Body of pancreas (tissue), 4 donors: ENCODE results near the gene HSP90B1. TPM values are rescaled to one million over a fixed set of nuclear protein-coding genes. Genes with fewer than 3 reads are reported as not detected.

Source experiments
- ATAC-seq: fragments of 150-250 bp; one replicate; pipeline ENCODE4 v1.9.1; 2016
- DNase-seq, 4 donors: peaks; one replicate each; pipeline ENCODE4 v3.0.0-alpha.2; 2019
- H3K27ac ChIP-seq, 4 donors: fragments of 200-600 bp; sonication (generic); 1 replicate in 3 of 4; 2 replicates in 1 of 4; pipeline versions ENCODE4 v1.5.1 to v1.6.1; 2016 to 2019; ENCODE audit warnings: mild to moderate bottlenecking in 1 of 4, mixed read lengths in 1 of 4, moderate library complexity in 1 of 4
- H3K27me3 ChIP-seq, 2 donors: fragments of 200-600 bp; sonication (generic); one replicate each; pipeline ENCODE4 v1.6.0; 2016; ENCODE audit warnings: mild to moderate bottlenecking in 1 of 2
- H3K36me3 ChIP-seq, 2 donors: fragments of 200-600 bp; sonication (generic); replicated peaks in 1 of 2; 2 replicates each; pipeline ENCODE4 v1.5.1; 2016; ENCODE audit warnings: low read depth in 2 of 2; ENCODE audit not compliant: insufficient read depth in 1 of 2
- H3K4me1 ChIP-seq: fragments of 200-600 bp; sonication (generic); one replicate; pipeline ENCODE4 v1.6.0; 2016
- H3K4me3 ChIP-seq, 2 donors: fragments of 200-600 bp; sonication (generic); 1 replicate in 1 of 2; 2 replicates in 1 of 2; pipeline ENCODE4 v1.5.1; 2016 to 2019
- H3K9me3 ChIP-seq, 3 donors: fragments of 200-600 bp; sonication (generic); 1 replicate in 2 of 3; 2 replicates in 1 of 3; pipeline ENCODE4 v1.5.1; 2016
- CTCF ChIP-seq, 7 experiments: fragments of 450-650 bp in 4 of 7; fragments of 200-600 bp in 3 of 7; sonication (generic) in 3 of 7; IDR thresholded peaks; one replicate each; pipeline ENCODE4 v1.5.1; 2016 to 2019; ENCODE audit warnings: antibody characterized with exemption in 7 of 7
- POLR2A ChIP-seq, 3 donors: fragments of 450-650 bp; IDR thresholded peaks; one replicate each; pipeline ENCODE4 v1.6.1; 2016; ENCODE audit warnings: antibody characterized with exemption in 3 of 3, mild to moderate bottlenecking in 2 of 3
- WGBS, 2 donors: methylation state at CpG; one replicate each; pipeline ENCODE4 v1.1.5; 2017; 5-methylcytosine and 5-hydroxymethylcytosine counted together
- intact Hi-C: fragments of 100-400 bp; cut with DNase I; formaldehyde crosslinking; loops from one replicate; pipeline ENCODE4 v1.15.1; 2023
- total RNA-seq, 2 donors: library from RNA; depleted of rRNA; stranded (reverse); fragments of >200 nt; gene quantifications; one replicate each; pipeline ENCODE4 v1.1.0, GENCODE V29; 2016

HSP90B1 gene
- total RNA-seq, 2 donors from 2014 or later: 216 to 628 TPM

DNA sequence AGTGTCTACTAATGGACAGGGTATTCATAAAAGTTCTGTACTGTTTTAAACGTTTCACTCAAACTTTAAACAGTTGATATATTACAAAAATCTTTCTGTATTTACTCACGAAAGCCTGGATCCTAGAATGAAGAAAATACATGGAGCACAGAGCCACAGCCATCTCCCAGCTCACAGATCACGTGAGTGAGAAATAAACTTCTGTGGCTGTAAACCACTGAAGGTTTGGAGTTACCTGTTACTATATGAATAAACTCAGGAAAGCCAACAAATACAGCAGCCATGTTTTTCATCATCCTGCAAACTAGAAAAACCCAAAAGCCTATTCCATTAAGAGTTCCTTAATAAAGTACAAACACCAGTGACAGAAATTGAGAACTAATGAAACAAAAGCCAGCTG, 34.6 kb downstream of the HSP90B1 start:
- 7 to 10% methylated on average over 3 of the region's 3 CpGs for WGBS, 2 donors
- intact Hi-C loops: loop anchor here (10.0 kb wide), 1 partner anchor 140 kb away; no protein-coding TSS in a partner anchor
- Histone ChIP-seq H3K27me3 (no peaks in the 10 kb centered on the region), H3K4me1 (peaks cover 47% of the 10 kb centered on the region), H3K36me3 (no peaks in the 10 kb centered on the region), H3K4me3 (peak overlapping the region; percentile 79), H3K27ac (peak overlapping the region in 3 of 4 donors; percentile 85 to 94 (median 92)), H3K9me3 (no peaks in the 10 kb centered on the region)
- TF ChIP-seq POLR2A (IDR thresholded peaks at IDR 0.05) (no peak), CTCF (IDR thresholded peaks at IDR 0.05) (no peak)
- no peak for ATAC-seq
- DNase-seq: no peak

DNA sequence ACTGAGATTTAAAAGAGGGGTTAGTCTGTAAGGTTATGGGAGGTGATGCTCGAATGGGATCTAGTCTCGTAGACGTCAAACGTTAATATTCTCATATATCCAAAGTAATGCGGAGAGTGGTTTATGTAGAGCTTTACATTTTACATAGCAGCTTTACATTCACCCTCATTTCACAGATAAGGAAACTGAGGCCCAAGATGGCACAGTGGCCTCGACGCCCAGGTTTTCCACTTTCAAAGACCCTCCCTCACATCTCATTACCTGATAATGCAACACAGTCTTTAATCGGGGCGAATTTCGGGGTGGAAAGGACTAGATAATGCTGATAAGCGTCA, 35.0 kb downstream of the HSP90B1 start:
- 0% methylated on average over 11 of the region's 11 CpGs for WGBS, 2 donors
- TF ChIP-seq POLR2A (IDR thresholded peaks at IDR 0.05) (no peak), CTCF (IDR thresholded peaks at IDR 0.05) (no peak)
- no peaks in the 10 kb centered on the region for H3K27me3 ChIP-seq
- ATAC-seq: no peak
- H3K4me1 ChIP-seq: peaks cover 51% of the 10 kb centered on the region
- peak overlapping the region; percentile 85 to 94 (median 92) for H3K27ac ChIP-seq
- intact Hi-C loops: loop anchor here (10.0 kb wide), 1 partner anchor 140 kb away; no protein-coding TSS in a partner anchor
- no peaks in the 10 kb centered on the region for H3K36me3 ChIP-seq
- H3K9me3 ChIP-seq: no peaks in the 10 kb centered on the region
- H3K4me3 ChIP-seq: peak overlapping the region; percentile 79
- DNase-seq: no peak

- 0 to 4% methylated on average over 25 to 64 of the region's 64 CpGs for WGBS, 2 donors
- H3K4me1 ChIP-seq: peaks cover 53% of the 10 kb centered on the region
- H3K4me3 ChIP-seq: peak within 1 kb of the TSS; percentile 79
- H3K9me3 ChIP-seq: no peaks in the 10 kb centered on the region
- peak within 1 kb of the TSS; percentile 85 to 94 (median 92) for H3K27ac ChIP-seq
- TF ChIP-seq POLR2A (IDR thresholded peaks at IDR 0.05) (peak; percentile 75 to 92 (median 90)), CTCF (IDR thresholded peaks at IDR 0.05) (peak in 3 of 7 experiments; percentile 25 to 37 (median 26))
- peak; percentile 96 to 98 (median 97) for DNase-seq
- H3K27me3 ChIP-seq: no peaks in the 10 kb centered on the region
- intact Hi-C loops: loop anchor here (10.0 kb wide), 1 partner anchor 139 kb away; no protein-coding TSS in a partner anchor
- ATAC-seq: peak; percentile 99
- no peaks in the 10 kb centered on the region for H3K36me3 ChIP-seq
Measured at GRCh38 chr12:103965590-103966504, 35.6 kb downstream of the HSP90B1 start, which contains the start of gene TDG. TDG (plus strand) TSS chr12:103965872; CDS start chr12:103966038, 166 bp downstream.

GRCh38 chr12:103966736-103967135, 36.5 kb downstream of the HSP90B1 start:
- Histone ChIP-seq H3K36me3 (no peaks in the 10 kb centered on the region), H3K9me3 (no peaks in the 10 kb centered on the region), H3K4me3 (peak overlapping the region in 1 of 2 donors; percentile 79), H3K4me1 (peaks cover 53% of the 10 kb centered on the region), H3K27ac (peak overlapping the region in 3 of 4 donors; percentile 85 to 94 (median 92)), H3K27me3 (no peaks in the 10 kb centered on the region)
- ATAC-seq (no peak), DNase-seq (no peak)
- intact Hi-C loops: loop anchor here (10.0 kb wide), 1 partner anchor 138 kb away; no protein-coding TSS in a partner anchor
- TF ChIP-seq CTCF (IDR thresholded peaks at IDR 0.05): no peak
- TF ChIP-seq POLR2A (IDR thresholded peaks at IDR 0.05): no peak
- 13% methylated on average over 1 of the region's 1 CpG for WGBS, 2 donors
